Suprapubic skin (tissue), 3 donors: ENCODE measurements around the gene CIRBP.

Experiments used
- POLR2A ChIP-seq, 2 donors: fragments of 450-650 bp; IDR thresholded peaks; one replicate each; pipeline ENCODE4 v1.6.1; 2017; ENCODE audit warnings: antibody characterized with exemption in 2 of 2, mild to moderate bottlenecking in 2 of 2, moderate library complexity in 2 of 2
- TF ChIP-seq, protein P1 (sequence below), 2 donors: fragments of 200-600 bp in 1 of 2; fragments of 450-650 bp in 1 of 2; sonication (generic) in 1 of 2; IDR thresholded peaks; one replicate each; pipeline ENCODE4 v1.5.1; 2016 to 2019; ENCODE audit warnings: antibody characterized with exemption in 2 of 2, mild to moderate bottlenecking in 1 of 2, moderate library complexity in 1 of 2

DNA sequence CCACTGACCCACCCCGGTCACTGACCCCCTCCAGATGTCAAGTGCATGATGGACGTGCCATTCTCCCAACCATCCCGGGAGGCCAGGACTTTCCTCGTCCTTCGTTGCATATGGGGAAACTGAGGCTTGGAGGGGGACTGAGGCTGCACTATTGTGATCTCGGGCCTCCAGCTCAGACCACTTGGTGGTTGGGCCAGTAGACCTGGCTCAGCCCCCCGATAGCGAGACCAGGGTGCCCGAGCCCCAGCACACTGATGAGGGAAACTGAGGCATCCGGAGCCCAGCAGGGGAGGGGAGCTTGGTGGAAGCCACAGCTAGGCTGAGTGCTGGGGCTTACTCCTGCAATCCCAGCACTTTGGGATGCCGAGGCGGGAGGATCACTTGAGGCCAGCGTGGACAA, 26.9 kb downstream of the CIRBP start:
- no peak for TF ChIP-seq POLR2A (IDR thresholded peaks at IDR 0.05)
- TF ChIP-seq, protein P1, sequence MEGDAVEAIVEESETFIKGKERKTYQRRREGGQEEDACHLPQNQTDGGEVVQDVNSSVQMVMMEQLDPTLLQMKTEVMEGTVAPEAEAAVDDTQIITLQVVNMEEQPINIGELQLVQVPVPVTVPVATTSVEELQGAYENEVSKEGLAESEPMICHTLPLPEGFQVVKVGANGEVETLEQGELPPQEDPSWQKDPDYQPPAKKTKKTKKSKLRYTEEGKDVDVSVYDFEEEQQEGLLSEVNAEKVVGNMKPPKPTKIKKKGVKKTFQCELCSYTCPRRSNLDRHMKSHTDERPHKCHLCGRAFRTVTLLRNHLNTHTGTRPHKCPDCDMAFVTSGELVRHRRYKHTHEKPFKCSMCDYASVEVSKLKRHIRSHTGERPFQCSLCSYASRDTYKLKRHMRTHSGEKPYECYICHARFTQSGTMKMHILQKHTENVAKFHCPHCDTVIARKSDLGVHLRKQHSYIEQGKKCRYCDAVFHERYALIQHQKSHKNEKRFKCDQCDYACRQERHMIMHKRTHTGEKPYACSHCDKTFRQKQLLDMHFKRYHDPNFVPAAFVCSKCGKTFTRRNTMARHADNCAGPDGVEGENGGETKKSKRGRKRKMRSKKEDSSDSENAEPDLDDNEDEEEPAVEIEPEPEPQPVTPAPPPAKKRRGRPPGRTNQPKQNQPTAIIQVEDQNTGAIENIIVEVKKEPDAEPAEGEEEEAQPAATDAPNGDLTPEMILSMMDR (IDR thresholded peaks at IDR 0.05) = no peak
